SHP77 treated with DMSO at 0.1 percent for 48 hours (cell line): ENCODE results near the gene THSD4.

Experiments used
- DNase-seq: peaks from one replicate; lab custom pipeline; 2025; lab: John Stamatoyannopoulos, UW

Gene THSD4

DNA sequence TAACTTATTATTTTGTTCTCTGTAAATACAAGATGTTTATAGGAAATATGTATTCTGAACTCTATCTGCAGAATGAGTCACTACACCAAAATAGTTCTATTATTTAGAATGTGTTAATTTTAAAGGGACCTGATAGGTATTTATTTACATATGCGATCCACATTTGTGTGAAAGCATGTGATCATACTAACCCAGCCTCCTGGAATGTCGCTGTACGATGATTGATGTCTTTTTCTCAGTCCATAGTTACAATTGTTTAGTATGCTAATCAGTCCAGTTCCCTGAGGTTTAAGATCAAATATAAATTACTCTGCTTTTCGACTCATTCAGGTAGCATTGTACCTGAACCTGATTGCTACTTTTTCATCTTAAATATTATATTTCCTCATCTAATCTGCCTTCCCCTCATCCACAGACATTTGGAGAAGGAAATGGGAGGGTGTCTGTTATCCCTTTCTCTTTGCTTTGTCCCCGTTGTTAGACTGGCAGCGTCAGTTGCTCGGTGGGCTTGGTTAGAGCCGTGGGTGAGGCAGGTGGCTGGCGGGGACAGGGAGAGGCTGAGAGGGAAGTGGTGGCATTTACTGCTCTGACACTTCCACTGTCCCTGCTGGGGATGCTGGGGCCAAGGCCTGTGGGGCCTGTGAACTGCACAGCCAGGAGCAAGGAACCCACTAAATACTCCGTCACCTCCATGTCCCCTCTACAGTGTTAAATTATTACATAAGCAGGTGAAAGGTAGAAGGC, 667.3 kb downstream of the THSD4 start:
- DNase-seq: no peak

DNA sequence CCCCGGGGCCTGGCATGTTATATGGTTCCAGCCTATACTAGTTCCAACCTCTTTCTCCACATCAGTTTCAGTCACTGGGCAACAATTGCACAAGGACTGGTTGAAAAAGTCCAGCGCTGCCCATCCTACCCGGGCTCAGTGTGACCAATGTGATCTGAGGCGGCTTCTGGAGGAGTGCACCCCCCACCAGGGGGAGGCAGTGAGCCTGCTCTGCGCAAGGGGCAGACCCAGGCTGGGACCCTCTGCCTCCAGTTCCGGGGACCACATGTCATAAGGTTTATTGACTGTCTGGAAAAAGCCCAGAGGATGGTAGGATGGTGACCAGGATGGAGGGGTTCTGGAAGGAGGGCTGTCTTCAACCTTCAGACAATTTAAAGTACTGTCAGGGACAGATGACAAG, 669.4 kb downstream of the THSD4 start:
- DNase-seq: no peak

DNA sequence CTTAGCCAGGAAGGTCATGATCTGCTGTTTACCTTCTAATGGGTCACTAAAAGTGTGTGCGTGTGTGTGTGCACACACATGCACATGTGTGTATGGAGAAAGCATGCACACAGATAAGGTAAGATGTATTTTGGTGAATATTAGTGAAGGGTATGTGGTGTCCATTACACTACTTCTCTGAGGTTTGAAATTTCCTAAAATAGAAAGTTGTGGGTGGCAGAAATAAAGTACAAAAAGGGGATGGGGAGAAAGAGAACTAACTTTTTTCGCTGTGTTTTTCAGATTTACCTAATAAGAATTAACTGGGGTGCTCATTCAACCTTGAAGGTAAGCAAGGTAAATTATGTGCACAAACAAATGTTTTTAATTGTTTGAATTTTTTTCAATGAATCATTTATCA, 670.7 kb downstream of the THSD4 start:
- DNase-seq: no peak

DNA sequence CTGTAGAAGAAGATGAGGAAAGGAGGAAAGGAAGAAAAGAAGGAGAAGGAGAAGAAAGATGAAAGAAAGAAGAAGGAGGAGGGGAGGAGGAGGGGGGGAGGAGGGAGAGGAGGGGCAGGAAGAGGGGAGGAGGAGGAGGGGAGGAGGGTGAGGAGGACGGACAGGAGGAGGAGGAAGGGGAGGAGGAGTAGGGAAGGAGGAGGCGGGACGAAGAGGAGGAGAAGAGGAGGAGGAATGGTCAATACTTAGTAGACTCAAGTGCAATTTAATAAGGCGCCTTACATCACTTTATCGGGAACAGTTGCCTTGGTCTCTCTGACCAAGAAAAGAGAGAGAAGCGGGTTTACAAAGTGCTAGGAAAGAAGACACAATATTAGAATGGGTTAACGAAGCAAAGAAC, 671.4 kb downstream of the THSD4 start:
- no peak for DNase-seq

DNA sequence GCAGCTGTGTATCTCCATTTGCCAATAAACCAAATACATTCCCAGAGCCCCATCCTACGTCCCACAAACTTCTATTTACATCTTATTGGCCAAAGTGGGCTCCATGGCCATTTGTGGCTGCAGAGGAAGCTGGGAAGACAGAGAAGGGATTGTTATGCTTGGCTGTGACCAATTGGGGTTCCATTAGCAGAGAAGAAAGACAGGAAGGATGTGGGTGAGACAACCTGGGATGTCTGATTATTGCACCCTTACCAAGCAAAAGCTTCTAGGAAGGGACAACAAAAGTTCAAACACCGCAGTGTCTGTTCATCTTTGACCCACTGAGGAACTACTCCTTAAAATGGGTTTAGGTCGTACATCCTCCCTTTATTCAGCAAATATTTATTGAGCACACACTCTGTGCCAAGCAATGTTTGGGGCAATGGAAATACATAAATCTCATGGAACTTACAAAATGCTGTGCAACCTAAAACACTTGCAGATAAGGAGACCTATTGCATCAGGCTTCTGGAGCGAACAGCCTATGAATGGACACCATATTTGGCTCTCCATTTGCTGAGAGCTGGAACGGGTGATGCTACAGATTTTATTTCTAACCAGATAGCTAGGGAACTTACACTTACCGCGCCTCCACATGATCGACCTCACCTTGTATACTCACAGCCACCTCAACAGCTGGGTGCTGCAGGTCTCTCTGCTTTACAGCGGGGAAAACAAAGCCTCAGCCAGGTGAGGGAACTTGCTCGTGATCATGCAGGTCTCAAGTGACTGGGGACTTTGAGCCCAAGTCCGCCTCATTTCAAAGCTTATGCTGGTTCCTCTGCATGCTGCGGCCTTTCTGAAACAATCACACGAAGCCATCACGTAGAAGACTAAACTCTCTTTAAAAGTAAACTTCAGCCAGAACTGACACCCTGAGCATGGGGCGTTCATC, 673.6 kb downstream of the THSD4 start:
- DNase-seq: no peak

DNA sequence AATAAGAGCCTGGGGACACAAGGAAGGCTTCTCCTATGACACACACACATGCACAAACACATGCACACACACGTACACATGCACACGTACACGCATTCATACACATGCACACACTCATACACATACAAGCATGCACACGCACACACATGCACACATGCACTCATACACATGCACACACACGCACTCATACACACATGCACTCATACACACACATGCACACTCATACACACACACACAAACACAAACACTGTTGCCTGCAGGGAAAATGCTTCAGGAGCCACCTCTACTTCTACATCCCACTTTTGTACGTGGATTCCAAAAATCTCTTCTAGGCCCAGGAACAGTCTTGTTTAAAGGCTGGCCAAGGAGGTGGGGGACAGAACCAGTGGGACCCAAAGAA, 674.3 kb downstream of the THSD4 start:
- no peak for DNase-seq

DNA sequence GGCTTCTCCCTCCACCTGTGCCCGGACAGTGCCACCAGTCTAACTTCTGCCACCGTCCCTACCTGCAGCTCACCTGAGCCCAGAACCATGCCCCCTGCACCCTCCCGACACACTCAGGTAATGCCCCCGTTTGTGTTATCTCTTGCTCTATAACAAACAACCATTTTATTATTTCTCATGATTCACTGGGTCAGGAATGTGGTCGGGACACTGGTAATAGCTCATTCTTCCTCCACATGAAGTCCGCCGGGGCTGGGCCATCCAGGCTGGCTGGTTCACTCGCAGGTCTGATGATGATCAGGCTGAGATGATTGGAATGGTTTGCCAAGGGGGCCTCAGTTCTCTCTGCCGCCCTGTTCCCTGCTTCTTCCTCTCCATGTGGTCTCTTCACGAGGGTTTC, 674.8 kb downstream of the THSD4 start:
- DNase-seq: no peak

DNA sequence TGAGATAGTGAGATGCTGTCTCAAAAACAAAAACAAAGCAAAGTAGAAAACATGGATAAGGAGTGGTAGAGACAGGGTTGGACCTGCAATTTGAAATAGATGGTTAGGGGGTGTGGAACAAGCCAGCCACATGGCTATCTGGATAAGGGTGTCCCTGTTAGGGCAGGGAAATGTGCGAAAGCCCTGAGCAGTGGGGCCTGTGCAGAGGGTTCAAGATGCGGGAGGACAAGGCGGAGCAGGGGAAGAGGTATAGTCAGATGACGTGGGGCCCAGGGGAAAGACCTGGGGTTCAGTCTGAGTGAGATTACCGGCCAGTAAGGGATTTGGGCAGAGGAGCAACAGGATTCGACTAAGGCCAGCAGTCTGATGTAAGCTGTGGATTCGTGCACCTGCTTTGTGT, 676.7 kb downstream of the THSD4 start:
- no peak for DNase-seq

DNA sequence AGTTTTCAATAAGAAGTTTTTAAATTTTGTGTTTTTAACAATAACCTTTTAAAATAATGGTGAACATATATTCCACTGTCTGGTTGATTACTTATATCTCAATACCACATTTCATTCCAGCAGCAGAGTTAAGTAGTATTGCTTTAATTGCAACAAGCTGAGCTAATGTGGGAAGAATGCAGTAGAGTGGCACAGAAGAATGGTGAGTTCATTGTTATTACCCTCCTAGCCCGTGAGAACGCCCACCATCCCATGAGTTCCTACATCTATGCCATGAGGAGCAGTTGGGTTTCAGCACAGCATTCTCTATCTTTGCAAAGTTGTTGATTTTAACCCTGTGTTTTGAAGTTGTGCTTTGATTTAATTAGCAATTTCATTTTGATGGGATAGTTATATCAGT, 677.2 kb downstream of the THSD4 start:
- no peak for DNase-seq

DNA sequence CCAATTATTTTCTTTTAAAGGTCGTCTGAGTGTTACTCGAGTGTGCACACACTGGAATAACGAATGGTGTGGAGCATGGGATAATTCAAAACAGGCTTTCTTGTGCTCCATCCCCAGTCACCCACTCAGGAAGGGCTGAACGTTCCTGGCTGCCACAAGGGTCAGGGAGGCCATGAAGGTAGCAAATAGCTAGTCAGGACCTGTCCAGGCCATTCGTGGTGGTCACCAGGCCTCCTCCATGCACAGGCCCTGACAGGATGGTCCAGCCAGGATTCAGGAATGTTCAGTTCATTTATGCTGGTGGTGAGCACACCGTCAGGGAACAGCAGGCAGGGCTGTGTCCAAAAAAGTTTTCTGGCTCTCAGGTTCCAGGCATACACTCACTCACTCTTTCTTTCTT, 683.4 kb downstream of the THSD4 start:
- no peak for DNase-seq

DNA sequence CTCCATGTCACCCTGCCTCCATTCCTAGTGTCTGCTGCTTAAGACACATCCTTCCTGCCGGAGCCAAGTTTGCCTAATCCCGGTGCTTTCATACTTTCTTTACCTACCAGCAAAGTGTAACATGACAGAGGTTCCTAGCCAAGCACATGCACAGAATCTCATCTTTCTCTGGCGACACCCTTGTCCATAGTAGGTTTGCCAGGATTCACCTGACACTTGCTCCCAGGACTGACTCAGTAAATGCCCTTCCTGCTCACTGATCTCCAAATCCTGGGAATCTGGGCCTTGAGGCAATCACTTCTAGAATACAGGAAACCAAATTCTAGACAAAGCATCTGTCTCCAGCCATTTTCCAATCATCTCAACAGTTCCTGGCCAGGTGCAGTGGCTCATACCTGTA, 684.9 kb downstream of the THSD4 start:
- no peak for DNase-seq

DNA sequence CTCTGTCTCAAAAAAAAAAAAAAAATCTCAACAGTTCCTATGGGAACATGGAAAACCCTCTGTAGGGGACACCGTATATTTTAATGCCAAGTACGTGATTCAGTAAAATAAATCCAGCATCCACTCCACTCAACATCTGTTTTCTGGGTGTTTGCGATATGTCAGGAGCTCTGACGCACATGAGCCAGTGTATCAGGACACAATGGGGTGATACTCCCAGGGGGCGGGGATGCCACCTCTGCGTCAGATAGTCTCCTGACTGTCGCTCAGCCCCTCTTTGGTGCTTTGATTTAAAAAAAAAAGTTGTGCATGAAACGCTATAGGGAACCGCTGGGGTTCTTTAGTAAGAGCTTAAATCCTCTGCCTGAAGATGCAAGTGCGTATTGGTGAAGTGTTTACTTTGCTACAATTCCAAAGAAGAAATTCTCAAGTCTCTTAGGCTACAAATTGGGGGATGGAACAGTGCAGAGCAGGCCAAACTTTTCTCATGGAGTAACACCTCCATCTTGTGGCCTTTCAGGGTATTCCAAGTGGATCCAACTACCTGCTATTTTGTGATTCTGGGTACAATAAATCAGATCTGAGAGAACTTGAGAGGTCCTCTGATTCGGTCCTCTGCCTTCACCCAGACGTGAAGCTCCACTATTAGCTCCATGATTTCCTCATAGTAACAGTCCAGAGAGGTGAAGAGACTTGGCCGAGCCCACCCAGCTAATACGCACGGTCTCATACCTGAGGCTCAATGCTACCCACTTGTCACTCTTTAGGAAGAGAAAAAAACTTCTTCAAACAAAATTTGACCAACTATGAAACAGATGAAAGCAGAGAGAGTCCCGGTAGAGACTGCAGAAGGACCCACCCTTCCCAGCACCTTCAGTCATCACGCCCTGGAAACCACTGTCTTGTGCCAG, 685.8 kb downstream of the THSD4 start:
- DNase-seq: no peak

DNA sequence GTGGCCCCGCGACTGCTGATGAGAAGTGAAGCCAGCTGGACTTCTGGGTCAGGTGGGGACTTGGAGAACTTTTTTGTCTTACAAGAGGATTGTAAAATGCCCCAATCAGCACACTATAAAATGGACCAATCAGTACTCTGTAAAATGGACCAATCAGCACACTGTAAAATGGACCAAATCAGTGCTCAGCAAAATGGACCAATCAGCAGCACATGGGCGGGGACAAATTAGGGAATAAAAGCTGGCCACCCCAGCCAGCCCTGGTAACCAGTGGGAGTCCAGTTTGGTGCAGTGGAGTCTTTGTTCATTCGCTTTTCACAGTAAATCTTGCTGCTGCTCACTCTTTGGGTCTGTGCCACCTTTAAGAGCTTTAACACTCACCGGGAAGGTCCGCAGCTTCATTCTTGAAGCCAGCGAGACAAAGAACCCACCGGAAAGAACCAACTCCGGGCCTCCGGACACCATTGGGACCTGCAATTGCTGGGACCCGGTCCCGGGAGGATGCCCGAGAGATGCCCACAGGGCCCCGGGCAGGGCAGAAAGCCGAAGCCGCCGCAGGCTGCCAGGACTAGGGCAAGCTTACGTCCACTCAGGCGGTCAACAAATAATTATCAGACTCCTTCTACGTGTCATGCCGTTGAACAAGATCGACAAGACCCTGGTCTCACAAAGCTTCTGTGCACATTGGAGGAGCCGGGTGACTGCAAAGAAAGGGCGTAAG, 686.8 kb downstream of the THSD4 start:
- DNase-seq: no peak

DNA sequence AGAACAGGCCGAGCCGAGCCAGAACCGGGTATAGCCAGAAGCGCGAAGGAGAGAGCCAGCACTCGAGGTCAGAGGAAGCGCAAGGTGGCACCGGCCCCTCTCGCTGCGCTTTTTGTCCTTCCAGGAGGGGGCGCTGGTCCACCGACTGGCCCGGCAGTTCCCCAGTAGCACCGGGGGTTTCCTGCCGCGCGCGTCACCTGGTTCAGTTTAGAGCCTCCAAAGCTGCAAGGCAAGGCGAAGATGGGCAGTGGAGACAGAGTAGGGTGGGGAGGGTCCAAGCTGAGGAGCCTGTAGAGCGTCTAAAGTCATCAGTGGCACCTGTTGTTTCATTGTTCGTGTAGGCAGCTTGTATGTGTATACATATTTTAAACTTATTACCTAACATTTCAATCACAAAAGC, 687.5 kb downstream of the THSD4 start:
- no peak for DNase-seq

DNA sequence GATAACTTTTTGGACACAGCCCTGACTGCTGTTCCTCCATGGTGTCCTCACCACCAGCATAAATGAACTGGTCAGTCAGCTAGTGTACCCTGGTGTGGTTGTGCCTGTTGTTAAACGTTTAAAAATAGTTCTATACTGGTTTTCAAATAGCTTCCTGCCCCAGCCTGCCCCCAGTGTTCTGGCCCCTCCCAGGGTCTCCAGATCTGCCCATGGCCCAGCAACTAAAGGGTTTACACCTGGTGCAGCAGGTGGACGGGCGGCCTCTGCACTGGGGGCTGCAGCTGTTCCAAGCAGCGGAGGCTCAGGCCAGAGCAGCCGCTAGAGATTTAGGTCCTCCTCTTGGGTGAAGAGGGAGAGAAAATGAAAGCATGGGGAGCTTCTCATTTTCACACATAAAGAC, 689.0 kb downstream of the THSD4 start:
- peak; percentile 20 for DNase-seq

DNA sequence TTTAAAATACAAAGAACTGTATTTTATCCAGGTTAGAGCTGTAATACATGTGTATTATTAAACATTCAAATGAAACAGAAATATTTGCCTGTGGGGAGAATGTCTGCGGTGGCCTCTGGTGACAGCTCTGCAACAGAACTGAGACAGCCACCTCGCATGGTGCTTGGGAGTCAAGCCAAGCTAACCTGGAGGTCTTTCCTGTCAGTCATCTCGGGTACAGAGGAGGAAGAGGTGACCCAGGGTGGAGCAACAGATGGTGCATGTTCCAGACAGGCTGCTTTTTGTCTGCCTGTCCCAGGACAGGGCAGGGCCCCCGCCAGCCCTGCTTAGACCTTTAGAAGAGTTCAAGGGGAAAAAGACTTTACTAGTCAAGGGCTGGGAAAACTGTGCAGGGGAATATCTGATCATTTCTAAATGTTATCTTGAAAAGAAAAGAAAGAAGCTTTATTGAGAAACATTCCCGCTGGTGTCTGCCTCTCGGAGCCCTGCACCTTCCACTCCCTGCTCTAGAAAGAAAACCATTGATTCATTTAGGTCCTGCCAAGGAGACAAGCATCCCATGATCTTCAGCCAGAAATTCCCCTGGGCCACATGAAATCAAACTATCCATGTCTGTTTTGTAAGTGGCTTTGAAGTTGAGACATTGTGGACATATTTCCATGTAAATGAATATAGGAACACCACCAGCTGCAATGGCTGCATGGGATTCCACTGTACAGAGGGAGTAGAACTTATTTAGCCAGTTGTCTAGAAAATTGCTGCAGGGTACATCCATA, 689.6 kb downstream of the THSD4 start:
- DNase-seq: no peak

DNA sequence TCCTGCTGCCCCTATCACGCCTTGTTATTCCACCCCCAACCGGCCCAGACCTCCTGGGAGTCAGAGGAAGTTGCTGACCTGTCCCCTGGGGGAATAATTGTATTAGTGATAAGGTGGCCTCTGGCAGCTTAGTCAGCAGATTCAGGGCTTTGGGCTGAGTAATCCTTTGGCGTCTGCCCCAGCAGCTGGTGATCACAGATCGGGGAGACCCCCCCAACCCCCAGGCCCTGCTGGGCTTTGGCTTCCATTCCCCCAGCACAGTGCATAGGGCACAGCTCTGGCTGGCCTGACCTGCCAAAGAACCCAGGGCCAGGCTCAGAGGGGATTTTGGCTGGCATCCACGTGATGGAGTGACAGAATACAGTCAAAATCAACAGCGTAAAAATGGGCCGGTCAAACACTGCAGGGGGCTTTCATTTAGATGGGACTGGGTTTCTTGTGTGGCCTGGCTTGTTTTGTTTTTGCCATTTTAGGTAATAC, 691.2 kb downstream of the THSD4 start:
- no peak for DNase-seq

DNA sequence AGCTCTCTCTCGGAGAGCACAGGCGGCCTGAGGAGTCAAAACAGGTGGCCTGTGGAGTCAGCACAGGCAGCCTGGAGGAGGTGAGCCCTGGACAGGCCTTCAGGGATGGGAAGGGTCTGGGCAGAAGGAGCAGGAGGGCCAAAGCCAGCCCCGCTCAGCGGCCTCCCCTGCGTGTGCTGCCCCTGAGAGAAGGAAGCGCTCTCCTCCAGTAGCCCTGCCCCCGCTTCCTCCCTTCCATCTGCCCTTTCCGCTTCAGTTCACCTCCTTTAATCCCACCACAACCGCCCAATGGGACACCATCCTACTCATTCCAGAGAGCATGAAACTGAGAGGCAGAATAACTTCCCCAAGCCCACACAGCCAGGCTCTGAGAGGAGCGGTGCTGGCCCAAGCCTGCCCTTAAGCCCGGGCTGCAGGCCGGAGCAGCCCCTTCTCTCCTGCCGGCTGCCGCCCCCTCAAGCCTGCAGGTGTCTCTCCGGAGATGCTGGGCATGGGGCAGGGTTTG, 691.9 kb downstream of the THSD4 start:
- DNase-seq: no peak

DNA sequence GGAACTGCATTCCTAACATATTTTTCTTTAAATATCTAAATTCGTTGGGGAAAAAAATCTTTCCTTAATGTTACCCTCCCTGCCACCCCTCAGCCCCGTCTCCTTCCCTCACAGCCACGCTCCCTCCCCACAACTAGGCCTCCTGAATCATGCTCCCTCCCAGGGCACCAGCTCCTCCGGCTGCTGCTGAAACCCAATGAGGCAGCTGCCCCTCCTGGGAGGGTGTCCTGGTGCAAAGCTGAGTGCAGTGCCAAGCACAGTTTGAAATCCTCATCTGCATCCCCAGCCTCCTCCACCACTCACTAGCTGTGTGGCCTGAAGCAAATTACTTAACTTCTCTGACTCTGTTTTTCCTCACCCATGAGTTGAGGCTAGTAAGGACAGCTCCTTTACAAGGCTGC, 692.4 kb downstream of the THSD4 start:
- no peak for DNase-seq

DNA sequence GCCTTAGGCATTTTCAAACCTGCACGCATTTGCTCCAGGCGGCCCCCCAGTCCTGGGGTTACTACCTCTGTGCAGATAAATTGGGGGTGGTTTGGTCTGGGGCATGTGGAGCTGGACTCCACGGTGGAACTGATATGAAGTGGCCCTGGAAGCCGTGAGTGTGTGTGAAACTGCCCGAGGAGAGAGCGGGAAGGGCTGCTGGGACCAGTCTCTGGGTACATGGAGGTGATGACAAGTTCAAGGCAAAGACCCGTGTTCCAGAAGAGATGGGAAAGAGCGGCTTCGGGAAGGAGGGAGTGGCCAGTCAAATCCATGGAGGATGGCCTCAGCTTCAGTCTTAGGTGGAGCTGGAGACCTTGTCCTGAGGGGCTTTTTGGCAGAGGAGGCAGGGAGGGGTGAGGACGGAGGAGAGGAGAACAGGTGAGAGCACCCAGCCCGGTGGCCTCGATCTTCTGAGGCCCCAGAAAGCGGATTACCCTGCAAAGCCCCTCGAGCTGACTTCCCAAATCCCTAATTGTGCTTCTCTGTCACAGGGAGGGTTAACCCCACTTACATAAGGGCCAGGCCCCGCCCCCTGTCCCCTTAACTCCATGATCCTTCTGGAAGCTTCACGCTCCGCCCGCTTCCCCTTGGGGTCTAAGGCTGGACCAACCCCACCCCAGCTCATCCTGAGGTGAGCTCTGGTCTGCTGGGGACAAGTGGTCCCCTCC, 693.2 kb downstream of the THSD4 start:
- no peak for DNase-seq
